ENCODE results near the gene NUDT22.

The NUDT22 gene

GRCh38 chr11:64207256-64208085, 18.6 kb upstream of the NUDT22 start:
- DNase-seq: no peak

- no peak for DNase-seq
Measured at GRCh38 chr11:64208086-64208795, 17.8 kb upstream of the NUDT22 start.

GRCh38 chr11:64208796-64209562, 17.1 kb upstream of the NUDT22 start:
- no peak for DNase-seq

- no peak for DNase-seq
Measured at GRCh38 chr11:64209563-64209843, 16.6 kb upstream of the NUDT22 start.

- DNase-seq: peak; percentile 52
Measured at GRCh38 chr11:64210301-64211020, 15.6 kb upstream of the NUDT22 start.

- no peak for DNase-seq
Measured at GRCh38 chr11:64211181-64211872, 14.7 kb upstream of the NUDT22 start.

GRCh38 chr11:64216879-64217278, 9.2 kb upstream of the NUDT22 start:
- no peak for DNase-seq

- no peak for DNase-seq
Measured at GRCh38 chr11:64218628-64219353, 7.3 kb upstream of the NUDT22 start.

- no peak for DNase-seq
Measured at GRCh38 chr11:64219354-64219684, 6.8 kb upstream of the NUDT22 start.

GRCh38 chr11:64219755-64220154, 6.3 kb upstream of the NUDT22 start:
- DNase-seq: no peak

GRCh38 chr11:64220271-64220670, 5.8 kb upstream of the NUDT22 start:
- no peak for DNase-seq

- no peak for DNase-seq
Measured at GRCh38 chr11:64220798-64221197, 5.3 kb upstream of the NUDT22 start.

- no peak for DNase-seq
Measured at GRCh38 chr11:64222651-64223000, 3.4 kb upstream of the NUDT22 start.

- DNase-seq: no peak
Measured at GRCh38 chr11:64223001-64223651, 2.9 kb upstream of the NUDT22 start.

GRCh38 chr11:64224151-64224890, 1.8 kb upstream of the NUDT22 start:
- no peak for DNase-seq

GRCh38 chr11:64224891-64225607, 1.0 kb upstream of the NUDT22 start:
- DNase-seq: no peak

- DNase-seq: no peak
Measured at GRCh38 chr11:64226507-64227051, 505 bp downstream of the NUDT22 start.

- DNase-seq: no peak
Measured at GRCh38 chr11:64227405-64227956, 1.4 kb downstream of the NUDT22 start.

- DNase-seq: no peak
Measured at GRCh38 chr11:64229090-64229743, 3.1 kb downstream of the NUDT22 start.

Data from NCI-H1694 treated with DMSO at 0.1 percent for 48 hours (cell line).